Daoy (cell line): Measurements from ENCODE around the gene ST3GAL3. TPM values are rescaled to one million over a fixed set of nuclear protein-coding genes. Genes with fewer than 3 reads are reported as not detected.

Experiments used
- DNase-seq: peaks from one replicate; pipeline ENCODE4 v3.0.0-alpha.2; 2015; ENCODE audit warnings: low read depth
- total RNA-seq: library from RNA; depleted of rRNA; stranded (reverse); fragments of >200 nt; shearing (Covaris generic); gene quantifications from 2 replicates; pipeline ENCODE4 v1.2.3, GENCODE V29; 2014

ST3GAL3 gene
- total RNA-seq, 1 experiment from 2014 or later, result 13.0 TPM

DNA sequence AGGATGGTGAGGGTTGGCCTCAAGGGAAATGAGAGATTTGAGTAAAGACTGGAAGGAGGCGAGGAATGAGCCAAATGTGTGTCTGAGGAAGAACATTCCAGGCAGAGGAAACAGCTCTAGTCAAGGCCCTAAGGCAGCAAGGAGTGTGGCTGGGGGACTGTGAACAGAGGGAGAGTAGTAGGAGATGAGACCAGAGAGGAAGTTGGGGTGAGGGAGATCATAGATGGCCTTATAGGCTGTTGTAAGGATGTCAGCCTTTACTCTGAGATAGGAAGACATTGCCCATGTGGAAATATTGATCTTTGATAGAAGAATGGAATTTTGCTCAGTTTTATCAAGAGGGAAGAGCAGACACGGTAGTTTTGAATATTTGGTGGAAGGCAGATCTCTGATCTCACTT lies 171.1 kb downstream of the ST3GAL3 start:
- DNase-seq, result no peak

DNA sequence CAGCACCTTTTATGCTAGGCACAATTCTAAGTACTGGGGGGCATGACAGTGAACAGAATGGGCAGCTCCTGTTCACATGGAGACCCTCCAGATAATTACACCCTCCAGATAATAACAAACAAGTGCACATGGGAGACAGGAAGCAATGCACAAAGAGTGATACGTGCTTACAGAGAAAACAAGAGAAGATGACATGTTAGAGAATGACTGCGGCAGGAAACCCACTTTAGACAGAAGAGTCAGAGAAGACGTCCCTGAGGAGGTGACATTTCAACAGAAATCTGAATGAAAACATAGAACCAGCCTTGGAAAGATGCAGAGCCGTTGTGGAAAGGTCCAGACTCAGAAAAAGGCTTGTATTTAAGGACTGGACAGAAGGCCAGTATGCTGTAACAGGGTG lies 171.5 kb downstream of the ST3GAL3 start:
- DNase-seq, result no peak

DNA sequence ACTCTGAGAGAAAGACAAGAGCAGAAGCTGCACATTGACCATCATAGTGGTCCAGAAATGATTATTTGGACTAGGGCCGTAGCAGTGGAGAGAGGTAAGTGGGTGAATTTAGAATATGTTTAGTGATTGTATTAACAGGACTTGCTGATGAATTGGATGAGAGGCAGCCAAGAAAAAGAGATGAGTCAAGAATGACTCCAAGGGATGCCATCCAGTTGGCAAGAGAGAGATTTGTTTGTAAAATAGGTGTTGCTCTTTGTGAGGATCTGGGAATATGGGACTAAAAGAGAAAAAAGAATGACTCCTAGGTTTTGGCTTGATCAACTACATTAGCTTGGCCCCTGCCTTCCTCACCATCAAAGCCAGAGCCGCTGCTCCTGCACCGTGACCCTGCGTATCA lies 172.1 kb downstream of the ST3GAL3 start:
- DNase-seq, result peak; percentile 45

DNA sequence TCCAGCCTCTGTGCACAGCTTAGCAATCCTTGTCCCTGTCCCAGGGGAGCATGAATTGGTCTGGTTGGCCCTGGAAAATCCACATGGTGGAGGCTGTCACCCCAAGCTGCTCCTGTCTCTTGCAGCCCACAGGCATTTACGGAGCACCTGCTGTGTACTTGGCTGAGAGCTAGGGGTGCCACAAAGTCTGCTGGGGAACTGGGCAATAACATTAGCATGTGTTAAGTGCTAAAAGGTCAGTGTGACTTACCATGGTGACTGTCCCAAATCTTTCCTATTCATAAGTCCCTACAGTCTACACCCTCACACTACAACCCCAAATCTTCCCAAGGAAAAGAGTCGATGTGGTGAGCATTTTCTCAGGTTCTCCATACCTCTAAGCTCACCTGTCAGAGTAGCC lies 172.7 kb downstream of the ST3GAL3 start:
- no peak for DNase-seq

DNA sequence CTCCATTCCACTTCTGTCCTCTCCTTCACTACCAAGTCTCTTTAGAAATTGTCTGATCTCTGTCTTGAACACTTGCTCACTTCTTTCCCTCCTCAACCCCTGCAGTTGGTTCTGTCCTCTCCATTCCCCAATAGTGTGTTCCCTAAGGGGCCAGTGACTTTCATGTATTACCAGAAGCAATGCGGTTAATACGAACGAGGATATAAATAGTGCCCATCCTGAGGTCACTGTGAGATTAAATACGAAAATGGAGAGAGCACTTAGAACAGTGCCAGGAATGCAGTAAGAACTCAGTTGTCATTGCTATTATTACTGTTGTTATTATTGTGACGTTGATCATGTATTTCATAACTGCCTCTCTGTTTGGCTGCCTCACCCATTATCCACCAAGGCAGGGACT lies 173.3 kb downstream of the ST3GAL3 start:
- DNase-seq, result no peak

DNA sequence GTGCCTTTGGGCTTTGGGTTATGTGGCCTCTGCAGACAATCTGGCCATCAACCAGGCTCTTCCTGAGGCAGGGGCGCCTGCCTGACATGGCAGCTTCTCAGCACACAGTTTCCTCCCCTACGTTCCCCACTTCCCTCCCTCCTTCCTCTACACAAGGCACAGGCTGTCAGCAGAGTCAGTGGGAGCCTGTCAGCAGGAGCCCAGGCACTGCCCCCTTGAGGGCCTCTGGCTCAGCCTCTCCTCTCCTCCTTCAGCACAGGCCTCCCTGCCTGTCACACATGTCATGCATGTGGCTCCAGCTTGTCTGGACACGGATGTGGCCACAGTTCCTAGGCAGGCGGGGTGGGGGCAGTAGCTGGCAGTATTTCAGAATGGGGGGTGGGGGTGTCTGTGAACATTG lies 174.1 kb downstream of the ST3GAL3 start:
- DNase-seq, result no peak

DNA sequence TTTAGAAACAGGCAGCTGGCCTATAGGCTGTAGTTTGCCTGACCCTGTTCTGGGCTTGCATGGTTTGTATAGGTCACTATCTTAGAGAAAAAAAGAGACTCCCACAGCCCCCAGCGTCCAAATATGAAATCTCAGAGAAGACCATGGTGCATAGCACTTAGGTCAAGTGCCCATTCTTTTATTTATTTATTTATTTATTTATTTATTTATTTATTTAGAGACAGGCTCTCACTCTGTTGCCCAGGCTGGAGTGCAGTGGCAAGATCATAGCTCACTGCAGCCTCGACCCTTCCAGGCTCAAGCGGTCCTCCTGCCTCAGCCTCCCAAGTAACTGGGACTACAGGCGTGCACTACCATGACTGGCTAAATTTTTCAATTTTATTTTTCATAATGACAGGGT lies 175.4 kb downstream of the ST3GAL3 start:
- no peak for DNase-seq

DNA sequence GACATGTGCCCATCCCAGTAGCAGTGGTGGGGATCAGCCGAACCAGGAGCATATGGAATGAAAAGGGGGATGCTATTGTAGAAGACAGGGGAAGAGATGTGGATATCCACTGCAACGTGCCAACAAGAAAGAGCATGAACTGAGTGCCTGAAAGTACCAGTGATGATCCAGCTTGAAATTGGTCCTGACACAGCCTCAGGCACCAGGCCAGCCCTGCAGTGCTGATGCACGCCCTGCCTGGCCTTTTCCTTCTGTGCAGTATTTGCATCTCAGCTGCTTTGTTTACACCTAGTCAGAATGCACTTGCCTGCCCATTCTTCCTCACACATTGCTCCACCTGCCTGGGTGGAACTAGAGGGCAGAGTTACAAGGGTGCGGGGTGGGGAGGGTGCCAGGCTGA lies 176.0 kb downstream of the ST3GAL3 start:
- no peak for DNase-seq

DNA sequence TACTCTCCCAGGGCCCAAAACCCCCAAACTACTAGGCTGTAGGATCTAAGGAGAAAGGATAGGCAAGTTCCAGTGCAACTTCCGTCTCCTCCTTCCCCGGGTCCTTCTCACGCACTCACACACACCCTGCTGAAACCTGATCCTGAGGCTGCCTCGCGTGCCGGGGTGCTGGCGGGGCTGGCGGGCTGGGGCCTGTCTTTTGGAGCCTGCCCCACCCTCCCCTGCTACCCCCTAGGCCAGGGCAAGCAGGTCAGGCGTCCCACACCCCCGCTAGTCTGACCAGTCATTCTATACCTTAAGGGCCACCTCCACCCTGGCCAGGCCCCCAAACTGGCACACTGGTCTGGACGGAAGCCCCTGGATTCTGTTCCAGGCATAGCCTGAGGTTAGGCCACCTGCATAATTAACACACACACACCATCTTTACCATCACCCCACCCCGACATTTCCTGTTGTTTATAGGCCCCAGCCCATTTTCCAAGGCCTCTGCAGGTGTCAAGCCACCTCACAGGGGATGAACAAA lies 178.0 kb downstream of the ST3GAL3 start:
- no peak for DNase-seq

DNA sequence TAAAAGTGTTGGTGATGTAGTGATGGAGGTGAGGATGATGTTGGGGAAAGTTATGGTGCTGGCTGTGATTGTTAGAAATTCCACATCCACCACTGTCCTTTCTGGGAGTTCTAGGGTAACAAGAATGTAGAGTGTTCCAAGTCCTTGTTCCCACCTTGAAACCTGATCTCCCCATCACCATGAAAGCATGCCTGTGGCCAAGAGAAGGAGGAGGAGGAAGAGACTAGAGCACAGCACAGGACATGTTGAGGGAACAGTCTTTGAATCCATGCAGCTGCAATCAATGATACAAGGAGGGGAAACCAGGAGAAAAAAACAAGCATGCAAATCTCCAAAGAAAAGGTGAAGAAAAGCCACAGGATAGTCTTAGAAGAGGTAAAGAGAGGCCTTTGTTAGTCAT lies 180.4 kb downstream of the ST3GAL3 start:
- no peak for DNase-seq

DNA sequence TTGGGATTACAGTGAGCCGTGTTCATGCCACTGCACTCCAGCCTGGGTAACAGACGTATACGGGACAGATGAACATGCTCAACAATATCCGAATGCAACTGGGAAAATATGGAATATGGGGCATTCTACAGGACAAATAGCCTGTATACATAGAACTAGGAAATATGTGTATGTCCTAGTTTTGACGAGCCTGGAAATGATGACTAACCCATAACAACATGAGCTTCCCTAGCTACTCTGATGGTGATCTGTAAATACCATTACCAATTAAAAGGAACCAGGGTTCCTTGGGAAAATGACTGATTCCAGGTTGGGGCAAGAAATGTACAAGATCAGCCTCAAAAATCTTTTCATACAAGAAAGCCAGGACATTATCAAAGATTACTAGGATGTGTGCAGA lies 183.5 kb downstream of the ST3GAL3 start:
- no peak for DNase-seq

DNA sequence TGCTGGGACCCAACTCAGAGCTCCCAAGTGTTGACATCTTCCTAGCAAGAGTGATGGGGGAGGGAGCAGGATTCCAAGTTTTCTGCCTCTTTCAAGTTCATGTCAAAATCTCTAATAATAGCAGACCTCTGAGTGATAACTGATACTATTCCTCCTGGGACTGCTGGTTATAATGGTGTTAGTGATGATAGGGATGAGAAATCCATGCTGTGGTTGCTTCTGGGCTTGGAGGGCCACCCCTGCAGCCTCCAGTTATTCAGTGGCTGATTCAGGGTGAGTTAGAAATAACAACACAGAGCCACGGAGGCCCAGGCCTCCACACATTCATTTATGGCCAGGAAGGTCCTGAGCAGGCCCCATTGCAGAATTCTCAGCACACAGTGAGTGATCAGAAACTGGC lies 185.7 kb downstream of the ST3GAL3 start:
- DNase-seq, result no peak

DNA sequence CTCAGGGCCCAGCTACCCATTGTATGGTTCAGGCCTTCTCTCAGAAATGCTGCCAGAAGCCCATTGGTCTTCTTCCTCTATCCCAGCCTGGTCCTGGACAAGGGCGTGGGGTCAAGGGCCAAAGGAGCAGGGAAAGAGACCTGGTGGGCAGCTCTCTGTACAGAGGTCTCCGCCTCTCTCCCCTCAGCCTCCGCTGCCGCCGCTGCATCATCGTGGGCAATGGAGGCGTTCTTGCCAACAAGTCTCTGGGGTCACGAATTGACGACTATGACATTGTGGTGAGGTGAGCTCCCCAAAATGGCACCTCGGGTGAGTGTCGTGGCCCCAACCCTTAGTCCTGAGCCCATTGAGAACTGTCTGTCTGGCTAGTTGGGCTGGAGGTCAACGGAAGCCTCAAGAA lies 191.6 kb downstream of the ST3GAL3 start:
- DNase-seq, result no peak

DNA sequence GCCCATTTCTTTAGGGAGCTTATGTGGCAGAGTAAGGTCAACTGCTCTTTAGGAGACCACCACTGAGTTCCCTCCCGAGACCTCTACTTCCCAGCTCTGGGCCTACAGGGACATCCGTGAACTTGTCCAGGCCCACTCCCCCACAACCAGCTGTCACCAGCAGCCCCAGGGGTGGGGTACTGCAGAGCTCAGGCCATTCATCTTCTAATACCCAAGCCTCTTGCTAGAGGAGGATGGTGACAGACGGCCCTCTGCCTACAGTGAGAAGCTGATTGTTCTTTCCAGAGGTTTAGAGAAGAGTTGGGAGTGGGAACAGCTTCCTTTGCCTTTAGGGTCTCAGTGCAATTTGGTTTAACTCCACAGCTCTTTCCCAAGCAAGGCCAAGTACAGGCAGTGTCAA lies 193.1 kb downstream of the ST3GAL3 start:
- DNase-seq, result no peak

DNA sequence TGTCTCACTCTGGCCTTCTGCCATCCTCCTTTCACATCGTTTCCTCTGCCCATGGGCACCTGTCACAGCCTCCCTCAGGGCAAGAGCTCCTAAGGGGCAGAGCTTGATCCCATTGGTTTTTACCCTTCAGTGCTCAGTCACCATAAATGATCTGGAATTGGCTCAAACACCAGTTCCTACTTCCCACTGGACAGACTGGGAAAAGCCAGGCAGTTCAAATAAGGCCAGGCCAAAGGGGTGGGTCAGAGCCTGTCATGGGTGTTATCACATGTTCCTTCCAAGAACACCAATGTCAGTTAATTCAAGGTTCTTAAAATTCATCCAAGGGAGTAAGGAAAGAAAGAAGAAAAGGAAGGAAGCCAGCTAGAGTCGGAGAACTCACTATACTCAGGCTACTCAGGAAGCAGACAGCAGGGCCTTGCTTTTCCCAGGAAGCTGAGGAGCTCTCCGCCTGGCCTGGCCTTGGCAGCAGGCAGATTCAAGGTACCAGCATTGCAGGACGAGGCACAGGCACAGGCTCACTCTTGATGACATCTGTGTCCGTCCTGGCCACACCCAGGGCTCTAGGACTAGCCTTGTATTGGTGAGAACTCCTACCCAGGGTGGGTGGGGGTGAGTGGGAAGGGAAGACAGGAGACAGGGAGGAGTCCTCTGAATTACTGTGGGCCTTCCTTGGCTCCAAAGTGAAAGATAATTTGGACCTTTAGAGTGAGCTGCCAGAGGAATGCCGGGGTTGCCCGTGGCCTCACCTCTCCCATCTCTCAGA lies 194.0 kb downstream of the ST3GAL3 start:
- no peak for DNase-seq

DNA sequence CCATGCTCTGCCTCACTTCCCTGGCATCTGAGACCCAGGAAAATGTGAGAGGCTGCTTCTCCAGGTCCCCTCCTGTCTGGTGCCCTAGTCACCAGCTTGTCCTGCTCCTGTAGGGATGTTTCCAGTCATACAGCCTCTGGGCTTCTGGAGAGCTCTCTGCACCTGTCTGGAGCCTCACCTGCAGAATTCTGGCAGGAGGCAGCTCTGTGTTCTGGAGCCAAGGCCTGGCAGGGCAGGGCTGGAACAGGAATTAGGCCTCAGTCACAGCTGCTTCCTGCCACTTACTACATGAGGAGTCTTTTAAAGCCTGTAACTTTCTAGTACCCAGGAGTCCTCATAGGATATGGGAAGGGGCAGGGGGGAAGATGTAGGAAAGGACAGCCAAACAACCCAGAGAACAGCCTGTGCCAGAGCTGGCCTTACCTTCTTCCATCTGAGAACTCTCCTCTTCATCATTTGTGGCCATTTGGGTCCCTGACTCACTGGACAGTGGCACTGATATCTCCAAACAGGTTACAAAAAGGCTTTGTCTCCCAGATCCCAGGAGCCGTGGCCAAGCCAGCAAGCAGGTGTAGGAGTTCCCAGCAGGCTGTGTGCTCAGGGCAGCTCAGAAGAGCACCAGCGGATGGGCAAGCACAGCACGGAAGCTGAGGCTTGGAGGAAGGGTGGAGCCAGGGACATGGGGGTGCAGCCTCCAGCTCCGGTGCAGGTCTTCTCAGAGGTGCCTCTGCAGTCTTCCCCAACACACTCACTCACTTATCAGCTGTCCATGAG lies 194.9 kb downstream of the ST3GAL3 start:
- DNase-seq, result no peak

DNA sequence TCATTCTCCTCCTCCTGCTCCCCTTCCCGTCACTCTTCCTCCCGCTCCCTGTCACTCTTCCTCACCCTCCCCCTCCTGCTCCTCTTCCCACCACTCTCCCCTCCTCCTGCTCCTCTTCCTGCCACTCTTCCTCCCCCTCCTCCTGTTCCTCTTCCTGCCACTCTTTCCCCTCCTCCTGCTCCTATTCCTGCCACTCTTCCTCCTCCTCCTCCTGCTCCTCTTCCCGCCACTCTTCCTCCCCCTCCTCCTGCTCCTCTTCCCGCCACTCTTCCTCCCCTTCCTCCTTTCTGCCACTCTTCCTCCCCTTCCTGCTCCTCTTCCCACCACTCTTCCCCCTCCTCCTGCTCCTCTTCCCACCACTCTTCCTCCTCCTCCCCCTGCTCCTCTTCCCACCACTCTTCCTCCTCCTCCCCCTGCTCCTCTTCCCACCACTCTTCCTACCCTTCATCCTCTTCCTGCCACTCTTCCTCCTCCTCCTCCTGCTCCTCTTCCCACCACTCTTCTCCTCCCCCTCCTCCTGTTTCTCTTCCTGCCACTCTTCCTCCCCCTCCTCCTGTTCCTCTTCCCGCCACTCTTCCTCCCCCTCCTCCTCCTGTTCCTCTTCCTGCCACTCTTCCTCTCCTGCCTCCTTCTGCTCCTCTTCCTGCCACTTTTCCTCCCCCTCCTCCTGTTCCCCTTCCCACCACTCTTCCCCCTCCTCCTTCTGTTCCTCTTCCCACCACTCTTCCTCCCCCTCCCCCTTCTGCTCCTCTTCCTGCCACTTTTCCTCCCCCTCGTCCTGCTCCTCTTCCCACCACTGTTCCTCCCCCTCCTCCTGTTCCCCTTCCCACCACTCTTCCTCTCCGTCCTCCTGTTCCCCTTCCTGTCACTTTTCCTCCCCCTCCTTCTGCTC lies 197.6 kb downstream of the ST3GAL3 start:
- no peak for DNase-seq

DNA sequence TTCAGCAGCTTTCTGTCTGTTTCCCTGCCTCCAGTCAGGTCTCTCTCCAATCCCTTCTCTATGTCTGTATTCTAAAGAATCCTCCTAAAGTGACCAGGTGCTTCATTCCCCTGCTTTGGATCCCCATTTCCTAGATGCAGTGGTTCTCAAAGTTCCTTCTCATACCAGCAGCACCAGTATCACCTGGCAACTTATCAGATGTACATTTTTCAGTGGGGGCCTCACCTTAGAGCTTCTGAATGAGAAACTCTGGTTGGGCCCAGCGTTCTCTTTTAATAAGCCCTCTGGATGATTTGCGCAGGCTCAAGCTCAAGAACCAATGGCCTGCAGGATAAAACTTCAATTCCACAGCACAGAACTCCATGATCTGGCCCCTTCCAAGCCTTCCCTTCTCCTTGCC lies 200.9 kb downstream of the ST3GAL3 start:
- no peak for DNase-seq

DNA sequence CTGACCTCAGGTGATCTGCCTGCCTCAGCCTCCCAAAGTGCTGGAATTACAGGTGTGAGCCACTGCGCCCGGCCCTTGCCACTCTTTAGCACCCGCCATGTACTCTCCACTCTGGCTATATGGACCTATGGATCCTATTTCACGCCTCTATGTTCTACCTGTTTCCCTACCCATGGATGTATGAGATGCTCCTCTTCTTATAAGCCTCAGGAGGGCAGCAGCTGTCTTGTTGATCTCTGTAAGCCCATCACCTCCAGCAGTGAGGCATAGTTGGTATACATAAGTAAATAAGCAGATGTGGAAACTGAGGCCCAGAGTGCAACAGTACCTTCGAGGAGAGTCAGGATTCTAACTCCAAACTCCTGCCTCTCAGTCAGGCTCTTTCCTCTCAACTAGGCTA lies 201.5 kb downstream of the ST3GAL3 start:
- no peak for DNase-seq

DNA sequence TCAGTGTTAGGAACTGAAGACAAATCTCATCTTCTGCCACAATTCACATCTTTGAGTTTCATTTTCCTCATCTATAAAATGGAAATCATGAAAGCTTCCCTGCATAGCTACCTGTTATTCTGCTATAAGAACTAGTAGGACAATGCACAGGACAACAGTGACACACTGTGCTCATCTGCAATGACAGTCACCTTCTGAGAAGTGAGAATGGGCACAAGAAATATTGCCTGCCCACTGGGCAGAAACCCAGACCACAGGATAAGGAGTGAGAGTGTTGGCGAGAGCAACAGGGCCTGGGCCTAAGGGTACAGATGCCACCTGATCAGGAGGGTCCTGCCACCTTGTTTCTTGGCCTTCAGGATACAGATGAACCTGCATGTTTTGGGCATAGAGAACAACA lies 203.0 kb downstream of the ST3GAL3 start:
- no peak for DNase-seq

DNA sequence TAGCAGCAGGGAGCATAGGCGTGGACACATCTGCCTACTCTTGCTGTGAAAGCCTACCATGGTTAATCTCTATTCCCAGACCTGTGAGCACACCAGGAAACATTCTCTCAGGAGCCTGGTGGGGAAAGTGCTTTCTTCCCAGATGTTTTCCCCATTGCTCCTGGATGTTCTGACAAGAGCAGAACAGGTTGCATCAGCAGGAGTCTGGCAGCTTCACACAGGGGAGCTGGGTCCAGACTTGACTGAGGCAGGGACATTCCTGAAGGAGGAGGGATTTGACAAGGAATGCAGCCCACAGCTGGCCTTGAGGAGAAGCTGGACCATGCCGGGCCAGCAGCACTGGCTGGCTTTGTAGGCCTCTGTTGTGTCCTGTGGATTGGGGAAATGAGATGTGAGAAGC lies 205.3 kb downstream of the ST3GAL3 start:
- DNase-seq, result no peak

DNA sequence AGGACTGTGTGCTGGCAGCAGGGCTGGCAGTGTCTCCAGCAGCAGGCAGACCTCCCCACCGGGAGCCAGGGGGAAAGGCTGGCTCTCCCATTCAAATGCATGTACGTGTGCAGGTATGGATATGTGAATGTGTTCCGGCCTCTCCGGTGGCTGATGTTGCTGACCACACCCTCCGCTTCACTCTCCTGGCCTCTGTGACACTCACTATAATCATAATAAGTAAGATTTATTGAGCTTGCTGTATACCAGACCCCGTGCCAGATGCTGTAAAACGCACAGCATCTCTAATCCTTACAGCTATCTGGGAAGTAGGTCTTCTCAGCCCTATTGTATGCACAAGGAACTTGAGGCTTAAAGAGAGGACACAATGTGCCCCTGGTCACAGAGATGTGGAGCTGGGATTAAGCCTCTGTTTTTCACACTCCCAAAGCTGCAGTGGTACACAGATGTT lies 205.7 kb downstream of the ST3GAL3 start:
- no peak for DNase-seq
